ENCODE data around the gene ZFYVE19. TPM values are rescaled to one million over a fixed set of nuclear protein-coding genes. Genes with fewer than 3 reads are reported as not detected.
A peak's percentile ranks its signal among the peaks of the same experiment; 100 is the strongest.

Gene ZFYVE19
- total and polyA plus RNA-seq, 2 of the 4 experiments (the other 2 are of a cell fraction), result 22.6 to 29.6 TPM

DNA sequence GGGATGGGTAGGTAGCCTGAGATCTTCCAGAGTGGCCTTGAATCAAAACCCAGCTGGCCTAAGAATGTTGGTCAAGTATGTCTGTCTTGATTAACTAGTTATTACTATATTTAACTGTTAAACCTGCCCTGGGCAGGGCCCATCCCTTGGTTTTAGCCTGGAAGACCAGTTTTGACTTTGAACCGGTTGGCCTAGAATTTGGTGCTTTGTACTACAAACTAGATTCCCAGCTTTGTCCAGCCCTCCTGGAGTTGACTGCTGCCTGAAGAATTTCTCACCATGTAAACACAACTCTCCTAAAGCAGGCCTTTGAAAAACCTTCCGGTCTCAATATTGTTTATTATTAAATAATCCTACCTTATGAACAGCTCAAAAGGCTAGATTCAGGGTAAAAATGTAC, 21.1 kb upstream of the ZFYVE19 start:
- Histone ChIP-seq H2AK9ac (replicated peaks; ENCODE audit: low read depth, low read length, poor library complexity) (no peak overlapping the region), H4K5ac (ENCODE audit: low read depth, low read length) (no peak overlapping the region), H3K4me3 (ENCODE audit: insufficient read depth, low read depth, low read length) (no peak overlapping the region), H2BK15ac (ENCODE audit: low read depth, low read length) (no peak overlapping the region), H3K14ac (replicated peaks; ENCODE audit: low read depth, low read length) (no peak overlapping the region), H4K91ac (ENCODE audit: insufficient read depth, low read depth, low read length) (no peak overlapping the region), H3K4me2 (ENCODE audit: low read depth, low read length) (no peak overlapping the region), H3K4me1 (ENCODE audit: control insufficient read depth, insufficient read depth, low read length) (peaks cover 10% of the 10 kb centered on the region), H3K4ac (ENCODE audit: low read depth, low read length) (no peak overlapping the region), H3K56ac (ENCODE audit: extremely low read depth, insufficient read depth, low read length) (no peak overlapping the region), H4K8ac (ENCODE audit: low read depth in 2 of 2, low read length in 2 of 2) (no peak overlapping the region), H2BK20ac (ENCODE audit: low read depth, low read length) (no peak overlapping the region), H3K9me3 (ENCODE audit: control insufficient read depth, insufficient read depth, low read length) (no peaks in the 10 kb centered on the region), H2BK120ac (ENCODE audit: low read depth, low read length) (no peak overlapping the region), H3K18ac (ENCODE audit: low read depth, low read length) (no peak overlapping the region), H2AK5ac (ENCODE audit: low read depth, low read length) (no peak overlapping the region), H3K23ac (ENCODE audit: low read depth, low read length) (no peak overlapping the region), H2BK5ac (ENCODE audit: low read depth, low read length, poor library complexity, severe bottlenecking) (no peak overlapping the region), H3K9me1 (ENCODE audit: insufficient read depth, low read length) (peaks cover 4% of the 10 kb centered on the region; the same call in 1 of the 2 replicates), H3K36me3 (ENCODE audit: control insufficient read depth, insufficient read depth, low read length) (no peaks in the 10 kb centered on the region; the same call in 1 of the 2 replicates), H3K27ac (ENCODE audit: insufficient read depth, low read length) (no peak overlapping the region), H4K20me1 (ENCODE audit: insufficient read depth, low read length) (peaks cover 50% of the 10 kb centered on the region), H3K79me1 (ENCODE audit: low read depth in 1 of 2, low read length in 2 of 2) (peaks cover 41 to 64% of the 10 kb centered on the region in 2 experiments), H2AFZ (replicated peaks; ENCODE audit: low read length, poor library complexity) (no peak overlapping the region), H3K27me3 (ENCODE audit: control insufficient read depth, insufficient read depth, low read length) (no peaks in the 10 kb centered on the region), H3K9ac (ENCODE audit: low read depth, low read length) (no peak overlapping the region)
- dilution Hi-C loops (cut with HindIII; ENCODE audit: low sequenced_read_pairs, unreplicated experiment), result no loop called here
- BruUV-seq (replicated peaks), result no TSS peak
- CTCF ChIA-PET, result interaction anchor here (1.0 to 1.1 kb wide), 2 partner anchors 8 to 83 kb away, joined by 3 to 6 read pairs; no protein-coding TSS in a partner anchor
- POLR2A ChIA-PET (ENCODE audit: unreplicated experiment), result no interaction called here
- TF ChIP-seq RCOR1 (IDR thresholded peaks at IDR 0.05; ENCODE audit: insufficient replicate concordance, low read length) (no peak), CHD1 (IDR thresholded peaks at IDR 0.05; ENCODE audit: low read depth, low read length) (no peak), RAD21 (IDR thresholded peaks at IDR 0.05; ENCODE audit: low read length) (no peak), MAFK (IDR thresholded peaks at IDR 0.05; ENCODE audit: low read depth, low read length) (no peak), CTCF (conservative IDR thresholded peaks at IDR 0.05; ENCODE audit: low read depth, low read length) (no peak), SMC3 (IDR thresholded peaks at IDR 0.05; ENCODE audit: low read depth, low read length) (no peak), FOS (IDR thresholded peaks at IDR 0.05; ENCODE audit: low read depth, low read length) (no peak), MAZ (IDR thresholded peaks at IDR 0.05; ENCODE audit: borderline replicate concordance, low read depth, low read length) (no peak), RFX5 (IDR thresholded peaks at IDR 0.05; ENCODE audit: low read depth, low read length) (no peak), BHLHE40 (IDR thresholded peaks at IDR 0.05; ENCODE audit: low read depth, low read length) (no peak), POLR2A (IDR thresholded peaks at IDR 0.05; ENCODE audit: low read depth, low read length) (no peak), USF2 (IDR thresholded peaks at IDR 0.05; ENCODE audit: low read depth, low read length) (no peak), NFE2L2 (IDR thresholded peaks at IDR 0.05; ENCODE audit: low read depth, low read length) (no peak), MXI1 (IDR thresholded peaks at IDR 0.05; ENCODE audit: borderline replicate concordance, low read depth, low read length) (no peak)
- TF ChIP-seq, protein P1, sequence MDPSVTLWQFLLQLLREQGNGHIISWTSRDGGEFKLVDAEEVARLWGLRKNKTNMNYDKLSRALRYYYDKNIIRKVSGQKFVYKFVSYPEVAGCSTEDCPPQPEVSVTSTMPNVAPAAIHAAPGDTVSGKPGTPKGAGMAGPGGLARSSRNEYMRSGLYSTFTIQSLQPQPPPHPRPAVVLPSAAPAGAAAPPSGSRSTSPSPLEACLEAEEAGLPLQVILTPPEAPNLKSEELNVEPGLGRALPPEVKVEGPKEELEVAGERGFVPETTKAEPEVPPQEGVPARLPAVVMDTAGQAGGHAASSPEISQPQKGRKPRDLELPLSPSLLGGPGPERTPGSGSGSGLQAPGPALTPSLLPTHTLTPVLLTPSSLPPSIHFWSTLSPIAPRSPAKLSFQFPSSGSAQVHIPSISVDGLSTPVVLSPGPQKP (IDR thresholded peaks at IDR 0.05; ENCODE audit: borderline replicate concordance, low read depth, low read length), result no peak
- 83% methylated on average over 1 of the region's 2 CpGs; no CpG with 5 or more reads in 1 of the 2 experiments for WGBS, 2 experiments (ENCODE audit: extremely low coverage in 2 of 2, insufficient read length in 1 of 2)
- peak; percentile 74 for ATAC-seq (ENCODE audit: low read depth)
- in situ Hi-C loops (cut with MboI; ENCODE audit: low sequenced_read_pairs), result no loop called here
- DNase-seq, result peak; percentile 17
- intact Hi-C loops (cut with micrococcal nuclease), result no loop called here
